ENCODE results near the gene LCN15.

Gene LCN15

GRCh38 chr9:136728080-136728547 is 36.2 kb downstream of the LCN15 start (continued):
- TF ChIP-seq, protein P1, sequence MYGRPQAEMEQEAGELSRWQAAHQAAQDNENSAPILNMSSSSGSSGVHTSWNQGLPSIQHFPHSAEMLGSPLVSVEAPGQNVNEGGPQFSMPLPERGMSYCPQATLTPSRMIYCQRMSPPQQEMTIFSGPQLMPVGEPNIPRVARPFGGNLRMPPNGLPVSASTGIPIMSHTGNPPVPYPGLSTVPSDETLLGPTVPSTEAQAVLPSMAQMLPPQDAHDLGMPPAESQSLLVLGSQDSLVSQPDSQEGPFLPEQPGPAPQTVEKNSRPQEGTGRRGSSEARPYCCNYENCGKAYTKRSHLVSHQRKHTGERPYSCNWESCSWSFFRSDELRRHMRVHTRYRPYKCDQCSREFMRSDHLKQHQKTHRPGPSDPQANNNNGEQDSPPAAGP (tag by site-specific recombination; IDR thresholded peaks at IDR 0.05) = peak; percentile 98
- TF ChIP-seq ZNF670 (tag by site-specific recombination; IDR thresholded peaks at IDR 0.05; ENCODE audit: low read depth) = no peak
- TF ChIP-seq ZNF473 (tag by site-specific recombination; IDR thresholded peaks at IDR 0.05) = no peak
- no peak for TF ChIP-seq ZNF121 (tag by site-specific recombination; IDR thresholded peaks at IDR 0.05)
- peak; percentile 79 for TF ChIP-seq ZNF76 (tag by site-specific recombination; IDR thresholded peaks at IDR 0.05; ENCODE audit: borderline replicate concordance, low read depth)
- TF ChIP-seq ZNF394 (tag by site-specific recombination; IDR thresholded peaks at IDR 0.05; ENCODE audit: borderline replicate concordance) = peak; percentile 88
- no peak for TF ChIP-seq ZNF521 (tag by site-specific recombination; IDR thresholded peaks at IDR 0.05)
- TF ChIP-seq ZNF624 (tag by site-specific recombination; IDR thresholded peaks at IDR 0.05) = no peak
- TF ChIP-seq, protein P2, sequence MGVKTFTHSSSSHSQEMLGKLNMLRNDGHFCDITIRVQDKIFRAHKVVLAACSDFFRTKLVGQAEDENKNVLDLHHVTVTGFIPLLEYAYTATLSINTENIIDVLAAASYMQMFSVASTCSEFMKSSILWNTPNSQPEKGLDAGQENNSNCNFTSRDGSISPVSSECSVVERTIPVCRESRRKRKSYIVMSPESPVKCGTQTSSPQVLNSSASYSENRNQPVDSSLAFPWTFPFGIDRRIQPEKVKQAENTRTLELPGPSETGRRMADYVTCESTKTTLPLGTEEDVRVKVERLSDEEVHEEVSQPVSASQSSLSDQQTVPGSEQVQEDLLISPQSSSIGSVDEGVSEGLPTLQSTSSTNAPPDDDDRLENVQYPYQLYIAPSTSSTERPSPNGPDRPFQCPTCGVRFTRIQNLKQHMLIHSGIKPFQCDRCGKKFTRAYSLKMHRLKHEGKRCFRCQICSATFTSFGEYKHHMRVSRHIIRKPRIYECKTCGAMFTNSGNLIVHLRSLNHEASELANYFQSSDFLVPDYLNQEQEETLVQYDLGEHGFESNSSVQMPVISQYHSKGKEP (tag by site-specific recombination; IDR thresholded peaks at IDR 0.05) = peak; percentile 76
- no peak for TF ChIP-seq ZNF19 (tag by site-specific recombination; IDR thresholded peaks at IDR 0.05; ENCODE audit: low read depth)
- TF ChIP-seq ZNF148 (tag by site-specific recombination; IDR thresholded peaks at IDR 0.05; ENCODE audit: borderline replicate concordance) = no peak
- TF ChIP-seq ZNF248 (tag by site-specific recombination; IDR thresholded peaks at IDR 0.05) = no peak
- TF ChIP-seq ZBTB26 (tag by site-specific recombination; optimal IDR thresholded peaks at IDR 0.05) = peak; percentile 76
- TF ChIP-seq ZFHX2 (tag by site-specific recombination; conservative IDR thresholded peaks at IDR 0.05) = peak; percentile 91
- peak; percentile 25; the same call in 1 of the 2 replicates for TF ChIP-seq ZBTB1 (tag by site-specific recombination; IDR thresholded peaks at IDR 0.05)
- TF ChIP-seq ZNF174 (tag by site-specific recombination; IDR thresholded peaks at IDR 0.05) = no peak
- TF ChIP-seq PATZ1 (tag by site-specific recombination; IDR thresholded peaks at IDR 0.05) = peak; percentile 89
- no peak for TF ChIP-seq ZNF423 (tag by site-specific recombination; IDR thresholded peaks at IDR 0.05)
- peak; percentile 72 for TF ChIP-seq GLIS1 (tag by site-specific recombination; IDR thresholded peaks at IDR 0.05)
- TF ChIP-seq ZNF701 (tag by site-specific recombination; IDR thresholded peaks at IDR 0.05) = no peak
- peak; percentile 78; the same call in 1 of the 2 replicates for TF ChIP-seq ZFP37 (tag by site-specific recombination; IDR thresholded peaks at IDR 0.05)
- no peak for TF ChIP-seq REPIN1 (tag by site-specific recombination; IDR thresholded peaks at IDR 0.05; ENCODE audit: low read depth)
- no peak for TF ChIP-seq ZNF530 (tag by site-specific recombination; IDR thresholded peaks at IDR 0.05; ENCODE audit: low read depth)
- TF ChIP-seq ZNF610 (tag by site-specific recombination; IDR thresholded peaks at IDR 0.05; ENCODE audit: borderline replicate concordance) = peak; percentile 61; the same call in 1 of the 2 replicates
- peak; percentile 41; the same call in 1 of the 2 replicates for TF ChIP-seq ZNF843 (tag by site-specific recombination; IDR thresholded peaks at IDR 0.05)
- peak; percentile 61 for TF ChIP-seq ZNF629 (tag by site-specific recombination; IDR thresholded peaks at IDR 0.05)
- no peak for TF ChIP-seq FEZF1 (tag by site-specific recombination; IDR thresholded peaks at IDR 0.05)
- no peak; the same call in 1 of the 2 replicates for TF ChIP-seq ZNF626 (tag by site-specific recombination; IDR thresholded peaks at IDR 0.05)
- TF ChIP-seq, protein P3, sequence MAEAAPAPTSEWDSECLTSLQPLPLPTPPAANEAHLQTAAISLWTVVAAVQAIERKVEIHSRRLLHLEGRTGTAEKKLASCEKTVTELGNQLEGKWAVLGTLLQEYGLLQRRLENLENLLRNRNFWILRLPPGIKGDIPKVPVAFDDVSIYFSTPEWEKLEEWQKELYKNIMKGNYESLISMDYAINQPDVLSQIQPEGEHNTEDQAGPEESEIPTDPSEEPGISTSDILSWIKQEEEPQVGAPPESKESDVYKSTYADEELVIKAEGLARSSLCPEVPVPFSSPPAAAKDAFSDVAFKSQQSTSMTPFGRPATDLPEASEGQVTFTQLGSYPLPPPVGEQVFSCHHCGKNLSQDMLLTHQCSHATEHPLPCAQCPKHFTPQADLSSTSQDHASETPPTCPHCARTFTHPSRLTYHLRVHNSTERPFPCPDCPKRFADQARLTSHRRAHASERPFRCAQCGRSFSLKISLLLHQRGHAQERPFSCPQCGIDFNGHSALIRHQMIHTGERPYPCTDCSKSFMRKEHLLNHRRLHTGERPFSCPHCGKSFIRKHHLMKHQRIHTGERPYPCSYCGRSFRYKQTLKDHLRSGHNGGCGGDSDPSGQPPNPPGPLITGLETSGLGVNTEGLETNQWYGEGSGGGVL (tag by site-specific recombination; IDR thresholded peaks at IDR 0.05) = no peak
- TF ChIP-seq ZNF140 (tag by site-specific recombination; IDR thresholded peaks at IDR 0.05) = no peak
- TF ChIP-seq ZNF239 (tag by site-specific recombination; IDR thresholded peaks at IDR 0.05) = no peak
- no peak for TF ChIP-seq BCL11A (tag by site-specific recombination; IDR thresholded peaks at IDR 0.05; ENCODE audit: low read depth)

Measured in HEK293 (cell line).